Measurements from ENCODE around the gene PUDP.

DNA sequence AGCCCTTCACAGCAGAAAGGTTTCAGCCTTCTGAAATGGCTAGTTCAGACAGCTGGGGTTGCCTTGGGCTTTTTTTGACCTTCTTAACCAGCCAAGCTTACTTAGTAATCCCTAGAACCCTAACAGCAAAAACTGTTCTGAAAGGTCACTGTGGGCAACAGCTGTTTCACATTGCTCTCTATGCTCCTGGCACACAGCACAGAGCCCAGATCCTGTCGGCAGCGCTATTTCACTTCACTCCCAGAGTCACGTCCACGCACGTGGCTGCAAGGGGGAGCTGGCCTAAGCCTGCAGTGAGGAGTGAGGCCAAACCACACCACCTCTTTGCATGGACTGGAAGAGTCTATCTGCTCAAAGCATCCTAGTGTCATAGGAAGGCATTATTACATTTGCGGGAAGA is 32.4 kb downstream of the PUDP start:
- TF ChIP-seq POLR2A (IDR thresholded peaks at IDR 0.05; ENCODE audit: low read depth, low read length) (no peak), TAF1 (IDR thresholded peaks at IDR 0.05; ENCODE audit: borderline replicate concordance, low read depth, low read length) (no peak), POLR2AphosphoS5 (IDR thresholded peaks at IDR 0.05; ENCODE audit: low read depth, low read length) (0 out of 2 replicates have a peak, but pooled peaks have one; percentile 26)

Data from GM12892 (cell line).